Measurements from ENCODE around the gene CEL.

The CEL gene

GRCh38 chr9:133103987-133104505 is 42.3 kb downstream of the CEL start:
- no peak for DNase-seq (ENCODE audit: low read depth in 1 of 2, low spot score in 1 of 2)
- Histone ChIP-seq H3K27me3 (ENCODE audit: insufficient read depth, poor library complexity, severe bottlenecking) (no peaks in the 10 kb centered on the region), H3K4me3 (replicated peaks; ENCODE audit: insufficient read depth, low read length) (no peak overlapping the region), H3K27ac (replicated peaks) (no peak overlapping the region)
- TF ChIP-seq REST (IDR thresholded peaks at IDR 0.05; ENCODE audit: insufficient replicate concordance, low read depth) (no peak), POLR2AphosphoS5 (IDR thresholded peaks at IDR 0.05; ENCODE audit: low read depth) (no peak), SPI1 (IDR thresholded peaks at IDR 0.05; ENCODE audit: borderline replicate concordance, low read depth) (no peak), GABPA (IDR thresholded peaks at IDR 0.05; ENCODE audit: low read depth) (no peak), CTCF (IDR thresholded peaks at IDR 0.05; ENCODE audit: insufficient read depth, low read length) (no peak)

- H3K27ac ChIP-seq (replicated peaks) = no peak overlapping the region
- no peaks in the 10 kb centered on the region for H3K27me3 ChIP-seq (ENCODE audit: insufficient read depth, poor library complexity, severe bottlenecking)
- no peak for DNase-seq (ENCODE audit: low read depth in 1 of 2, low spot score in 1 of 2)
- H3K4me3 ChIP-seq (replicated peaks; ENCODE audit: insufficient read depth, low read length) = no peak overlapping the region
- TF ChIP-seq REST (IDR thresholded peaks at IDR 0.05; ENCODE audit: insufficient replicate concordance, low read depth) (no peak), SPI1 (IDR thresholded peaks at IDR 0.05; ENCODE audit: borderline replicate concordance, low read depth) (no peak), POLR2AphosphoS5 (IDR thresholded peaks at IDR 0.05; ENCODE audit: low read depth) (no peak)
Observed at GRCh38 chr9:133104718-133105460, 43.1 kb downstream of the CEL start.

GRCh38 chr9:133105461-133105770 is 43.6 kb downstream of the CEL start:
- TF ChIP-seq GABPA (IDR thresholded peaks at IDR 0.05; ENCODE audit: low read depth) (no peak), REST (IDR thresholded peaks at IDR 0.05; ENCODE audit: insufficient replicate concordance, low read depth) (no peak), POLR2AphosphoS5 (IDR thresholded peaks at IDR 0.05; ENCODE audit: low read depth) (no peak), SPI1 (IDR thresholded peaks at IDR 0.05; ENCODE audit: borderline replicate concordance, low read depth) (no peak), CTCF (IDR thresholded peaks at IDR 0.05; ENCODE audit: insufficient read depth, low read length) (no peak)
- Histone ChIP-seq H3K27ac (replicated peaks) (no peak overlapping the region), H3K27me3 (ENCODE audit: insufficient read depth, poor library complexity, severe bottlenecking) (no peaks in the 10 kb centered on the region), H3K4me3 (replicated peaks; ENCODE audit: insufficient read depth, low read length) (no peak overlapping the region)
- no peak for DNase-seq (ENCODE audit: low read depth in 1 of 2, low spot score in 1 of 2)

Data from HL-60 (cell line).